ENCODE results near the gene GJA8.
"Not testable (repeated sequence)": the region's sequence is repeated elsewhere in the genome, so short reads cannot be mapped to it uniquely, and the experiment has no call there.

The GJA8 gene

DNA sequence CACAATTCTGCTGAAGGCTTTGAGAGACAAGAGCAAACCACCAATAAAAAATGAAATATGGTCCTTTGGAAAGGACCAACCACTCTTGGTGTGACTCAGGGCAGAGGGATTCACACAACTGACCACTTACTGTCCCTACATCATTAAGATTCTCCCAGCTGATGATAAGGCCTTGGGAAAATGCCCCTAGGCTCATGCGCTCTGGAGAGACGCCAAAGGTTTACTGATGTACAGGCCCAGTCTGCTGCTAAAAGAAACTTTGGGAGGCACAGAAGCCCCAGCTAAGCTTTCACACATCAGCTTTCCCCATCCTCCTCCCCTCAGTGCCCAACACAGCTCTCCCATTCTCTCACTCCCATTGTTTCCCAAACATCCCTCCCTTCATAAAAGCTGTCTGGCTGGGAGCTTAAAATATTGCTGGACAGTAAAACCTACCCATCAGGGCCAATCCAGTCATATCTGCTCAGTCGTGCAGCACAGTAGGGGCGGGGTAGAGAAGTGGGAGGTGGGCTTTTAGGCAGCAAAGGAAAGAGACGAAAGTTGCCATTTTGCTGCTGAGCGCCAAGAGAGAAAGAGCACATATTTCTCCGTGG lies at the start of gene GJA8:
GJA8 (plus strand) TSS at position 543 of the 593 bp plus-strand sequence. CDS start 5,161 bp downstream, outside the sequence.
- DNase-seq: no peak

GRCh38 chr1:147853391-147853790 lies 49.2 kb upstream of the GJA8 start:
- no peak for DNase-seq

DNA sequence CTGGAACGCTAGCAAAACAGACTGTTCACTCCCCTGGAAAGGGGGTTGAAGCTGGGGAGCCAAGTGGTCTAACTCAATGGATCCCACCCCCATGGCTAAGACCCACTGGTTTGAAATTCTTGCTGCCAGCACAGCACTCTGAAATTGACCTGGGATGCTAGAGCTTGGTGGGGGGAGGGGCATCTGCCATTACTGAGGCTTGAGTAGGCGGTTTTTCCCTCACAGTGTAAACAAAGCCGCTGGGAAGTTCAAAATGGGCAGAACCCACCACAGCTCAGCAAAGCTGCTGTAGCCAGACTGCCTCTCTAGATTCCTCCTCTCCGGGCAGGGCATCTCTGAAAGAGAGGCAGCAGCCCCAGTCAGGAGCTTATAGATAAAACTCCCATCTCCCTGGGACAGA lies 47.6 kb upstream of the GJA8 start:
- DNase-seq: not testable (repeated sequence)

- not testable (repeated sequence) for DNase-seq
Measured at GRCh38 chr1:147855996-147856395, 46.6 kb upstream of the GJA8 start.

DNA sequence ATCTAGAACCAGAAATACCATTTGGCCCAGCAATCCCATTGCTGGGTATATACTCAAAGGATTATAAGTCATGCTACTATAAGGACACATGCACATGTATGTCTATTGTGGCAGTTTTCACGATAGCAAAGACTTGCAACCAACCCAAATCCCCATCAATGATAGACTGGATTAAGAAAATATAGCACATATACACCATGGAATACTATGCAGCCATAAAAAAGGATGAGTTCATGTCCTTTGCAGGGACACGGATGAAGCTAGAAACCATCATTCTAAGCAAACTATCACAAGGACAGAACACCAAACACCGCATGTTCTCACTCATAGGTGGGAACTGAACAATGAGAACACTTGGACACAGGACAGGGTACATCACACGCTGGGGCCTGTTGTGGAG lies 35.4 kb upstream of the GJA8 start:
- DNase-seq: not testable (repeated sequence)

- no peak for DNase-seq
Measured at GRCh38 chr1:147878022-147878421, 24.6 kb upstream of the GJA8 start.

DNA sequence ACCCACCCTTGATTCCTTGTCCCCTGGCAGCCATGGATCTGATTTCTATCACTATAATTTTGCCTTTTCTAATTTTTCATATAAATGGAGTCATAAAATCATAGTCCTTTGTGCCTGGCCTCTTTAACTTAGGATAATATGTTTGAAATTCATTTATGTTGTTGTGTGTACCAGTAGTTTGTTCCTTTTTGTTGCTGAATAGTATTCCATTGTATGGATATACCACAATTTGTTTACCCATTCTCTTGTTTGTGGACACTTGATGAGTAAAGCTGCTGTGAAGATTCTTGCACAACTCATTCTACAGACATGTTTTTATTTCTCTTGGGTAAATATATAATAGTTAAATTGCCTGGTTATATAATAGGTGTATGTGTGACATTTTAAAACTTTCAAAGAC lies 22.7 kb upstream of the GJA8 start:
- no peak for DNase-seq

- no peak for DNase-seq
Measured at GRCh38 chr1:147882535-147882934, 20.1 kb upstream of the GJA8 start.

- DNase-seq: peak; percentile 35
Measured at GRCh38 chr1:147890177-147890790, 12.3 kb upstream of the GJA8 start.

DNA sequence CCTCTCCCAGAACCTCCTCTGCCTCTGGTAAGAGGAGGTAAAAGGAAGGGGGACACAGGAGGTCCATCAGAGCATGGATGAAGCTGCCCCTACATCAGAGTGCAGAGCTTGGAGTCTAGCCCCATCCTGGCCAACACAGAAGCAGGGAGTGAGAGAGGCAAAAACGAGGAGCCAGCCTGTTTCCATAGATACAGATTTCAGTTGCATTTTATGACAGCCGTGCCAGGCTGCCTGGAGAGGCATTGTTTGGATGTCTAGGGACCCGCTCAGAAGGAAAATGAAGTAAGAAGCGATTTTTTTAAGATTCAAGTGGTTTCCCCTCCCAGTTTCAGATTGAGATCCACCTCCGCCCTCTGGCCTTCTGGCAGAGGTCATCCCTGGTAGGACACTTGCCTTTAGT lies 11.5 kb upstream of the GJA8 start:
- no peak for DNase-seq

DNA sequence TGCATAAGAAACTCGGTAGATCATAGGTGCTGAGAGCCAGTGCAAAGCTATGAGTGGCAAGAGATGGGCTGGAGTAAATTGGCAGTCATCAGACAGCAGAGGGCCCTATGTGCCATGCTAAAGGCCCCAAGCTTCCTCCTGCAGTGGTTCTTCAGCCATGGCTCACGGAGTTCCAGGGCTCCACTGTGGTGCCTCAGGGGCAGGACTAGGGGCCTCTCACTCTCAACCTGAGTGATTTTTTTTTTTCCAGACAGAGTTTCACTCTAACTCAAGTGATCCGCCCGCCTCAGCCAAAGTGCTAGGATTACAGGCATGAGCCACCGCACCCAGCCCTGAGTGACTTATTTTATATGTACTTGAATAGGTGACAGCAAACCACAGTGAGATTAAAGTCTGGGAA lies 10.4 kb upstream of the GJA8 start:
- no peak for DNase-seq

DNA sequence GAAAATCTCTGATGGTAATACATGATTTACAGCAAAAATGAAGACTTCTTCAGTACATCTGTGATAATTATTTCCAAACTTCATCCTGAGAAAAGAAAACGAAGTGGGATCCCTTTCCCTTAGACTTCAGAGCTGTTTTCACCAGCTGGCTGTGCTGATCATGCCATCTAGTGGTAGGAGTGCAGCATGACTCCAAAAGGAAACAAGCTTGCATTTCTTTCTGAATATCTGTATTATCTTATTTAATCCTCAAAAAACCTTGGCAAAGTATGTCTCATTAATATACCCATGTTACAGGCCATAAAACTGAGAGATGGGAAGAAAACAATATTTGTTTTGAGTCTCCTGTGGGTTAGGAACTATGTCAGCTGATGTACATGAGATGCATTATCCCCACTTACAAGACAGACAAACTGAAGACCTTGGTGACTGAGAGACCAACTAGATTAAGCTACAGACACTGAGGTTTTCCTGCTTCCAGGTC lies 9.8 kb upstream of the GJA8 start:
- DNase-seq: peak; percentile 19

- no peak for DNase-seq
Measured at GRCh38 chr1:147895123-147895522, 7.5 kb upstream of the GJA8 start.

DNA sequence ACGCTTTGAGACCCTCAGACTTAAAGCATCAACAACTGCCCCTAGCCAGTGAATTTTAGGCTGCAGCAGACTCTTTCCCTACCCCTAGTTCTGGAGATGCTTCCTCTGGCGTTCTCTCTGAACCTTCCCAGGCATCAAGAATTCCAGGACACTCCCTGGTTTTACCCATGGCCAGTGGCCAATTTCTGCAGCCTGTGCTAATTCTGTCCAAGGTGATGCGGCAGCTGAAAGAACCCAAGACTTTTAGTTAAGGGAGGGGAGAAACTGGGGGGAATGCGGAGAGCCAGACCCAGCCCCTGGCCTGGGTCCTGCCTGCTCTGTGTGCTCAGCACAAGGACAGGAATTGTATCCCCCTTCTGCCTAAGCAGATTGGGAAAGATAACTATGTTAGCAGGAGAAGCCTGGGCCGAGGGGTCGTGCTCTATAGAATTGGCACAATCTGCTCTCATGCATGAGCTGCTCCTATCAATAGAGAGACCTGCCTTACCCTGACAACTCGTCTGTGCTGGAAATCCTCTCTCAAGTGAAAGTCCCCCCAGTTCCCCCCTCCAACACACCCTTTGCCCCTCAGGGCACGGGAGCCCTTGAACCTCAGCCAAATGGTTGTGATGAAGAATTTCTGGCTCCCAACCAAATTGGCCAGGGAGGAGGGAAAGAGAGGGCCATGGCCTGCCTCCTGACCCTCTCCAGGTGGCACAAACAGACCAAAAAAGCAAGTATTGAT lies 5.4 kb upstream of the GJA8 start:
- DNase-seq: no peak

- no peak for DNase-seq
Measured at GRCh38 chr1:147897789-147898188, 4.8 kb upstream of the GJA8 start.

- no peak for DNase-seq
Measured at GRCh38 chr1:147904726-147905125, 2.1 kb downstream of the GJA8 start.

DNA sequence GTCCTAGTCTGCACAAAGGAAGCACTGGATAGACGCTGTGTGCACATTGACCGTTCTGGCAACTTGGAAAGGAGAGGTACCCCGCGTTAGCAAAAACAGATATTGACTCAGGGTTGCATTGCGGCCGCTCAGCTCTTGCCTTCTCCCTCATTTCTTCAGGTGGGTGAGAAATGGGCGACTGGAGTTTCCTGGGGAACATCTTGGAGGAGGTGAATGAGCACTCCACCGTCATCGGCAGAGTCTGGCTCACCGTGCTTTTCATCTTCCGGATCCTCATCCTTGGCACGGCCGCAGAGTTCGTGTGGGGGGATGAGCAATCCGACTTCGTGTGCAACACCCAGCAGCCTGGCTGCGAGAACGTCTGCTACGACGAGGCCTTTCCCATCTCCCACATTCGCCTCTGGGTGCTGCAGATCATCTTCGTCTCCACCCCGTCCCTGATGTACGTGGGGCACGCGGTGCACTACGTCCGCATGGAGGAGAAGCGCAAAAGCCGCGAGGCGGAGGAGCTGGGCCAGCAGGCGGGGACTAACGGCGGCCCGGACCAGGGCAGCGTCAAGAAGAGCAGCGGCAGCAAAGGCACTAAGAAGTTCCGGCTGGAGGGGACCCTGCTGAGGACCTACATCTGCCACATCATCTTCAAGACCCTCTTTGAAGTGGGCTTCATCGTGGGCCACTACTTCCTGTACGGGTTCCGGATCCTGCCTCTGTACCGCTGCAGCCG lies 5.4 kb downstream of the GJA8 start:
- no peak for DNase-seq

DNA sequence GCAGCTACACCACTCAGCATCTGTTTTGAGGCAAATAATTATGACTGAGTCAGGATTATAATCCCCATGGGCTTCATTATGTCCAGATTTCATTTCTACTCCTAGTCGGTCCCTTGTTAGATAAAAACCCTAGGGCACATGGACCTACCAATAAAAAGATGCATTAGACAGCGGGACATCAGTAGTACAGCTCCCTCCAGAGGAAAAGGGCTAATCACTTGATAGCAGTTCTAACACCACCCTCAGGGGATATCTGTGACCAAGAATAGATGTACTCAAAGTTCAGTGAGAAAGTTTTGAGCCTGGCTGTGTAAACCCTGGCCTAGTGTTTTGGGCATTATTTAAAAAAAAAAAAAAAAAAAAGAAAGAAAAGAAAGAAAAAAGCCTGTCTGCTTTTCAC lies 10.0 kb downstream of the GJA8 start:
- no peak for DNase-seq

DNA sequence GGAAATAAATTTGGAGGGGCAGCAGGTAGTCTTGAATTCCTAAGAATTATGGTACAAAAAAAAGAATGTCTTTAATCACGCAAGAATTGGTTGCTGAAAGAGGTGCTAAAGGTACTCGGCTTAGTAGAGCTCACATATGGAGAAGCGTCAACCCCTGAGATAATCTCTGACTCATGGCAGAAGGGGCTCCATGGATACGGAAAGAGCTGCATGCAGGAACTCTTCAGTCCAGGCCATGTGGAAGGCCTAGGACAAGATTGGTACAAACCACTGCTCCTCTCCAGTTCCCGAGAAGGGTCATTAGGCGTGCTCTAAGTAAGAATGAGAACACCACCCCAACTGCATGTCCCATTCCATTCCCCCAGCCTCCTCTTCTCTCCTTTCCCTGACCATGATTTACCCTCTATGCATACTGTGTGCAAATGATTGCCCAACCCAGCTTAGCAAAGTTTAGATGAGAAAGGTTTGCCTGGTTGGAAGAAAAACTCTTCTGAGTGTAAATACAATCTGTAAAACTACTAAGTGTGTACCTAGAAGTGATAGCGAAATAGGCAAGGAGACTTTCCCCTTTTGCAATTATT lies 10.9 kb downstream of the GJA8 start:
- DNase-seq: no peak

DNA sequence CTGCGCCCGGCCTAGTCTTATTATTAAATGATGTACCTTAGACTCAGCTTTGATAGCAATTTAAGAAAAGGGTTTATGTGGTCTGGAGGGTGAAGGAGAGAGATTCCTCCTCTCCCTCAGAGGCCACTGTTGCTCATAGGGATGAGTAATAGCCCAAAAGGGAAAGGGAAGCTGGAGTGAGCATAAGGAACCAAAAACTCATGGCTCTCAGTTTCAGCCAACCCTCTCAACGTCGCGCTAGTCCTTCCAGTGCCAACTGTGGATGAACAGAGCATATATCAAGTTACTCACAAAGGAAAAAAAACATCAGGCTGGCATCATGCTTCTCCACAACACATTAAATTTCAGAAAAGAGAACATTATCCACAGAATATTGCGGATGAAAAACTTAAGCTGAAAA lies 17.3 kb downstream of the GJA8 start:
- DNase-seq: no peak

DNA sequence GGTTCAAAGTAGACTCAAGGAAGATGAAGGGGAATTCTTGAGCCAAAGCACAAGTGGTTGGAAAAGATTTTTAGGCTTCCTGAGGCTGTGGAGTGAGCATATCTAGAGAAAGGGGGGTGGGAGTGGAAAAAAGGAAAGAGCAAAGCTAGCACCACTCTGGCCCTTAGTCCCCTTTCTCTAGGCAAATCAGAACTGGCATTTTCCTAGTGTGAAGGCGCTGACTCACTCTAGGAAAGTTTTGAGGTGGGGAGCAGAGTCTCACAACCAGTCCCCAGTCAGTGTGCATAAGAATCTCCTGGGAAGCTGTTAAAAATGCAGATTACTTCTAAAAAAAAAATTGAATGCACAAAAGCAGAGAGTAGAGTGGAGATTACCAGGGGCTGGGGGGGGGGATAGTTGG lies 22.2 kb downstream of the GJA8 start:
- DNase-seq: no peak

DNA sequence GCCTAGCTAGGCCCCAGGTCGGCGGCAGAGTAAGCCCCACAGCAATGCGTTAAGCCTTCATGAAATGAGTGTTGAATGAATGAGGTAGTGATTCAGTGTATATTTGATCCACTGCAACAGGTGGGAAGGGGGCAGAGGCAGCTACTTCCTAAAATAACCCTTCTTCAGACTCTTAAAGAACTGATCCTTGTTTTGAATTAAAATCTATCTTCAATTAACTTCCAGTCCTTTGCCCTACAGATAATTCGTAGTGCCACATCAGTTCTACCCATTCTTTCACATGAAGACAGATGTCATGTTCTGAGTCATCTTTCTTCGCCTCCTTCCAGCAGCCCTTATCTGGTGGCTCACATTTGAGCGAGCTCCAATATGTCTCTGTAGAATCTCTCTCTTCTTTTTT lies 24.6 kb downstream of the GJA8 start:
- DNase-seq: not testable (repeated sequence)

- not testable (repeated sequence) for DNase-seq
Measured at GRCh38 chr1:147927689-147928088, 25.1 kb downstream of the GJA8 start.
